ENCODE measurements around the gene AP4M1.
A peak's percentile ranks its signal among the peaks of the same experiment; 100 is the strongest.

Gene AP4M1

DNA sequence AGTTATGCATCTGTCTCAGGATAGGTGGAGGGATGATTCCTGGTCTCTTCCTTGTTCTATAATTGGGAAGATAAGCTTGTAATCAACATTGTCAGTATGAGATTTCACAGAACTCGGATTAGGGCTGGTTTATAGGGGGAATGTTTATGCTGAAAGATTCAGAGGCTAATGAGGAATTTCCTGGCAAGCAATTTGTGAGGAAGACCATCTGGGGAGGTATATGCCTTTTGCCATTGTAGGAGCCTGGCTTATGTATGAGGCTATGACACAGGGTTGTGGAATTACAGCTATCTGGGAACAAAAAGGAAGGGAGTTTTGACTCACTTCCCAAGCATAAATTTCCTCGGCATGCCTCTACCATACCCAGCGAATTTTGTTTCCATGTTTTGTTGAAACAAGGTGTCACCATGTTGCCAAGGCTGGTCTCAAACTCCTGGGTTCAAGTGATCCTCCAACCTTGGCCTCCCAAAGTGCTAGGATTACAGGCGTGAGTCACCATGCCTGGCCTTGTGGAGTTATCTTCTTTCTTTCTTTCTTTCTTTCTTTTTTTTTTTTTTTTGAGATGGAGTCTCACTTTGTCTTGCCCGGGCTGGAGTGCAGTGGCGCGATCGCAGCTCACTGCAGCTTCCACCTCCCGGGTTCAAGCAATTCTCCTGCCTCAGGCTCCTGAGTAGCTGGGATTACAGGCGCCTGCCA, 14.2 kb upstream of the AP4M1 start:
- DNase-seq, result no peak

DNA sequence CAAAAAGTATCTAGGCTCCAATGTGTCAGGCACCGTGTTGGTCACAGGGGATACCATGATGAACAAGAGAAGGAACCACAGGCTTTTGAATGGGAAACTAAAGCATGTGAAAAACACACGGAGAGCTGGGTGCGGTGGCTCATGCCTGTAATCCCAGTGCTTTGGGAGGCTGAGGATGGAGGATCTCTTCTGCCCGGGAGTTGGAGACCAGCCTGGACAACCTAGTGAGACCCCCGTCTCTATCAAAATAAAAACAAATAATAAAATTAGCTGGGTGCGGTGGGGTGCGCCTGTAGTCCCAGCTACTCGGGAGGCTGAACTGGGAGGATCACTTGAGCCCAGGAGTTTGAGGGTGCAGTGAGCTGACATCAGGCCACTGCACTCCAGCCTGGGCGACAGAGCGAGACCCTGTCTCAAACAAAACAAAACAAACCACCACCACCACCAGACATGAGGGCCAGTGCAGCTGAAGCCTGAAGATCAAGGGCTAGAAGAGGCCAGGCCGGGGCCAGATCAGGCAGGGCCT, 13.3 kb upstream of the AP4M1 start:
- DNase-seq, result no peak

DNA sequence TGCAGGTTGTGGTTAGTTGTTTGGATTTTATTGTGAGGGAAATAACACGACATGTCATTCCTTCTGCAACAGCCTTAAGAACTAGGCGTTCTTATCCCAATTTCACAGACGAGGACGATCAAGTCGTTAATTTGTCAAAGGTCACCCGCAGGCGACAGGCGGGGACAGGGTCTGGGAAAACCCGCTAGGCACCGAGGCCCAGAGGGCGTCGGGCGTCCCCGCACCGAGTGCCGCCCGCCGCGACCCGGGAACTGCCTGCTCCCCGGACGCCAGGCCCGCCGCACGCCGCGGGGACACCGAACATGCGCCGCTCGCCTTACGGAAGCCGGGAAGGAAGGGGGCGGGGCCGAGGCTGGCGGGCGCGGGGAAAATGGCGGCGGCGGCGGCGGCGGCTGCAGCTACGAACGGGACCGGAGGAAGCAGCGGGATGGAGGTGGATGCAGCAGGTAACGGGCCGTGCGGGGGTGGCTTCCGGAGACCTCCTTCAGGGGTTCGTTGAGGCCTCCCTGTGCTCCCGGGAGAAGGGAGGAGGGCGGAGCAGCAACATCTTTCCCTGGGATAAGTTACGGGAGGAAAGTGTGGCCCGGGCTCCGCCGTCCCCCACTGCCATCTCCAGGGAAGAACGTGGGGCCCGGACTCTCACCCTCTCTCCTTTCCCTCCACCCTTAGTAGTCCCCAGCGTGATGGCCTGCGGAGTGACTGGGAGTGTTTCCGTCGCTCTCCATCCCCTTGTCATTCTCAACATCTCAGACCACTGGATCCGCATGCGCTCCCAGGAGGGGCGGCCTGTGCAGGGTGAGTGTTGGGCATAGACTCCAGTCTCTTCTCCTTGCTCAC, 12.6 kb upstream of the AP4M1 start, which contains the start of gene COPS6:
TSS of gene COPS6 (plus strand) at position 349 of the 837 bp plus-strand sequence. CDS start at position 371, 22 bp downstream.
- peak; percentile 80 to 95 (median 92) for DNase-seq

DNA sequence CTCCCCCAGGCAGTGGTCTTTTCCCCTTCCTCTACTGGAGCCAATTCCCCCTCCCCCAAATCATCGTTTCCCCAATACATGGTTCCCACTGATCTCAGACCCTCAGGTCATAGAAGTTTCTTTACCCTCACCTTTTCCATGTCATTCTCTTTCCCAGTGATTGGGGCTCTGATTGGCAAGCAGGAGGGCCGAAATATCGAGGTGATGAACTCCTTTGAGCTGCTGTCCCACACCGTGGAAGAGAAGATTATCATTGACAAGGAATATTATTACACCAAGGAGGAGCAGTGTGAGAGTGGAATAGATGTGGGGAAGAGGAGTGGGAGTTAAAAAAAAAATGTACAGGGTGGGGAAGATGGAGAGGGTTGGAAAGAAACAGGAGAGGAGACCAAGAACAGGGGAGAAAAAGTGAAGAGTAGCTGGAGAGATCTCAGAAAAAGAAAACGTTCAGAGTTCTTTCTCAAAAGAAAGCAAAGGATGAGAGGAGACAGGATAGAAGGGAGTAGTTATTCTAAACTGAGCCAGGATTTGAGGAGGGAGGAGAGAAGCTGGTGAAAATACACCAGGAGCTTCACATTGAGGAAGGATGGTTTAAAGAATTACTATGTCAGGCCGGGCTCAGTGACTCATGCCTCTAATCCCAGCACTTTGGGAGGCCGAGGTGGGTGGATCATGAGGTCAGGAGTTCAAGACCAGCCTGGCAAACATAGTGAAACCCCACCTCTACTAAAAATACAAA, 11.8 kb upstream of the AP4M1 start:
- DNase-seq, result peak; percentile 14 to 27 (median 19)

DNA sequence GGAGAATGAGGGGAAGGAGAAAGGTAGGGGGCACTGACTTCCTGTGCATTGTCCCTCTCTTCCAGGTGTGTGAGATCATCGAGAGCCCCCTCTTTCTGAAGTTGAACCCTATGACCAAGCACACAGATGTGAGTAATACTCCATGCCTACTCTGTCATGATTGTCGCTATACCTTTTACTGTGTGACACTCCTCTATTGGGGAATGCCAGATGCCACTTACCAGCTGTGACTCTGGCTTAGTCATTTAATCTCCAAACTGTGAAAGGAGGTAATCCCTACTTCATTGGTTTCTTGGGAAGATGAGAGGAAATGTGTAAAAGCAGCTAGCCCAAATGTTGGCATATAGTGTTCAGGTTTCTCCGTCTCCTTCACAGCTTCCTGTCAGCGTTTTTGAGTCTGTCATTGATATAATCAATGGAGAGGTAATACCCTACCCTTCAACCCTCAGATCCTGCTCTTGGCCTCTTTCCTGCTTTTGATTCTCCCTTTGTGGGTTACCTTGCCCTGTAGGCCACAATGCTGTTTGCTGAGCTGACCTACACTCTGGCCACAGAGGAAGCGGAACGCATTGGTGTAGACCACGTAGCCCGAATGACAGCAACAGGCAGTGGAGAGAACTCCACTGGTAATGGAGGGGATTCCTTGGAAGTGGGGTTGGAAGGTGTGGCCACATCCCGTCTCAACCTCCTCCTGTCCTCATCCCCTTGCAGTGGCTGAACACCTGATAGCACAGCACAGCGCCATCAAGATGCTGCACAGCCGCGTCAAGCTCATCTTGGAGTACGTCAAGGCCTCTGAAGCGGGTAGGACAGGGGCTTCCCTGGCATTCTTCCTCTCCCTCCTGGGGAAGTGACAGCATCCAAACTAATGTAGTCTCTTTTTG, 10.7 kb upstream of the AP4M1 start:
- DNase-seq, result no peak

DNA sequence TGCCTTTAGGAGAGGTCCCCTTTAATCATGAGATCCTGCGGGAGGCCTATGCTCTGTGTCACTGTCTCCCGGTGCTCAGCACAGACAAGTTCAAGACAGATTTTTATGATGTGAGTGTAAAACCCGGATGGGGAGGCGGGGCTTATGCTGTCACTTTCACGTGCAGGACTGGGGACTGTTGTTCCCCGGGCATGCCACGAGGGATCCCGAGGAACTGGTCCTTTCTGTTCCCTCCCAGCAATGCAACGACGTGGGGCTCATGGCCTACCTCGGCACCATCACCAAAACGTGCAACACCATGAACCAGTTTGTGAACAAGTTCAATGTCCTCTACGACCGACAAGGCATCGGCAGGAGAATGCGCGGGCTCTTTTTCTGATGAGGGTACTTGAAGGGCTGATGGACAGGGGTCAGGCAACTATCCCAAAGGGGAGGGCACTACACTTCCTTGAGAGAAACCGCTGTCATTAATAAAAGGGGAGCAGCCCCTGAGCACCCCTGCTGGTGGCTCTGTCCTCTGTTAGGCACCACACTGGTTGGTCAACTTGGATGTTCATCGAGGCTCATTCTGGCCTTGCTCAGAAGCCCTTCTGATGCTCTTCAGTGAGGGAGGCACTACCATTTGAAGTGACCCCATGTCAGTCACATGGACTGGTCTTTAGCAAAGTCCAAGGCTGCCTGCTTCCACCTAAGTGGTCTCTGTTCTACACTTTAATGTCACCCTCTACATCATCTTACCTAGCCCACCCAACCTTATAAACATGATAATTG, 9.8 kb upstream of the AP4M1 start:
- DNase-seq, result no peak

DNA sequence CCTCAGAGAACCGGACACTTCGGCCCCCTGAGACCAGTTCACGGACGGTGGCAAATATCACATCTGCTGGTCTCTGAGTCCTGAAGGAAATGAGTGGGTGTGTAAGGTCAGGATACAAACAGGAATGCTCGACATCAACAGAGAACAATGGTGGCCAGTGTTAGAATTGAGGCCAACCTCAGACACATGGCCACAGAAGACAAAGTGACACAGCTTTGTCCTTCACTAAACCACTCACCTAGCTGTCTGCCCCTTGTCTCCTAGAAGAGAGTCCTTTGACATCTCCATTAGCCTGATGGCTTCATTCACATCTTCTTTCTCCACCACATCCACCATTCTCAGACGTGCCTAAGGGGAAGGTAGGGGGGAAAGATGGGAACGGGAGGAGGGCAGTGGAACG, 8.4 kb upstream of the AP4M1 start:
- no peak for DNase-seq

DNA sequence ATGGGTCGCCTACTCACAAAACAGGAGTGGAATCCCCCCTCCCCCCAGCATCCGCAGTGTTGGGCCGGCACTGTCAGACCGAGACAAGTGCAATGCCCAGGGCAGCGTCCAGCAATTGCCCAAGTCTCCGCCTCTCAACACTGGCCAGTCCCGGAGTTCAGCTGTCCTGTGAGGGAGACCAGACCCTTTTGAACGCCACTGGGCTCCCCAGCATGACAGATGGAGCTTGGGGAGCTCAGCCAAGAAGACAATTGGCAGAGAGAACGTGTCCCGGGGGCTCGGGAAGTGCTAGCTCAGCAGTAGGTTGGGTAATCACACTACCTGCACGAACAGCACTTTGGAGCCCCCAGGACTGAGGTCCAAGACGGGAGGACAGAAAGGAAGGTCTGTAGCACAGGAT, 7.9 kb upstream of the AP4M1 start:
- DNase-seq, result no peak

DNA sequence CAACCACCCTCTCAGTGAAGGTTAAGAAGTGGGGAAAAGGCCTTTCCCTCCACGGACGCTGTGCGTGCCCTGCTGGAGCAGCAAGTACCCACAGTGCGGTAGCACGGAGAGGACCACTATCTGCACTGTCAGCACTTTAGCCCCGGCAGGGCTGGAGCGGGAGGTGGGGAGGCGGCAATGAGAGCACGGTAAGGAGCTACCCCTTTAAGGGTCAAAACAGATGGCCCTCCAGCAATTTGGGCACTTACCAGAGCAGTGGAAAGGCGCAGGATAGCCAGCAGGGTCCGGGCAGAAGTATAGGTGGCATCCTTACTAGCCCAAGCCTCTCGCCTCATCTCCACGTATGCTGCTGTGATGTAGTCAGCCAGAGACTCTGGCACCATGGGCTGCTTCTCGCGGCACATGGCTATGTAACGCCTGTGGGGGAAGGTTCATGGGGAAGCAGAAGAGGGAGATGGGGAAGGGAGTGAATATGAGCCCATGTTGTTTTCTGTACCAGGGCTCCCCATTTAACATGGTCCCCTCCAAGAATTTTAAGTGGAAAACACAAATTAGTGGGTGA, 7.4 kb upstream of the AP4M1 start:
- DNase-seq, result no peak

DNA sequence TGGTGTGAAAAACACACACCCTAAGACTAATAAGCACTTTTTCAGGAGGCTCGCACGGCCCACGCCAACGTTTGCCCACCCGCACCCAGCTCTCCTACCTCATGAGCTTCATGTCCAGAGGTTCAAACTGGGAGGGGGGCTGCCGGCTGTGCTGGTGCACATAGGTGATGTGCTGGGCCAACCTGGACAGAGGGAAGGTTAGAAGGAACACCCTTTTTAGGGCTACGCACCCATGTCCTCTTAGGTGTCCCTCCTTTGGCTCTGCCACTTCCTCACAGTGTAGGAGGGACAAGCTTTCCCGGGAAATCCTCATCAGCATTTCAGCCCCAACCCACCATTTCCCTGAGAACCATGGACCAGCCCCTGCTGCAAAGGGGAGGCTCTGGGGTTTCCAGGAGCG, 6.2 kb upstream of the AP4M1 start:
- DNase-seq, result no peak

DNA sequence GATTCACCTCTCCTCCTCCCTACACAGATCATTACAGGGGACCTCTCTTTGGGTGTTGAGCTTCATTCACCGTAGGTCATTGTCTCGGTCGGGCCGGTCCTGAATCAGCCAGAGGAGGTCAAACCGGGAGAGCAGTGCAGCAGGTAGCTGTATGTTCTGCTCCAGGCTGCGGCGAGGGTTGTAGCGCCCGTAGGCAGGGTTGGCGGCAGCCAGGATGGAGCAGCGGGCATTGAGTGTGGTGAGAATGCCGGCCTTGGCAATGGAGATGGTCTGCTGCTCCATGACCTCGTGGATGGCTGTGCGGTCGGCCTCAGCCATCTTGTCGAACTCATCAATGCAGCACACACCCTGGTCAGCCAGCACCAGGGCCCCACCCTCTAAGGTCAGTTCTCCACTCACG, 5.7 kb upstream of the AP4M1 start:
- DNase-seq, result no peak

DNA sequence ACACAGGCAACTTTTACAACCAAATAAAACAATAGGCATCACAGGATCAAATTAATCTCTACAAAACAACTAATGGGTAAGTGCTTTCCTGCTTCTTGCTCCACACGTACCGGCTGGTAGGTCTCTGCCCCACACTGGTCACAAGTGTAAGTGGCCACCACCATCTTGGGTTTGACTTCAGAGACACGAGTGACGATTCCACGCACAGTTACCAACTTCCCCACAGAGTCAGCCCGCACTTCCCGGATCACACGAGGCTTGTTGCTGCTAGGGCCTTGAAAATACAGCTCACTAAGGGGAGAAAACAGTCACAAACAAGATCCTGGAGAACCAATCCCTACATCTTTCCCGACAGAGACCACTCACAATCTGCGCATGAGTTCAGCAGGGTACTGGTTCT, 2.5 kb upstream of the AP4M1 start:
- DNase-seq, result no peak

DNA sequence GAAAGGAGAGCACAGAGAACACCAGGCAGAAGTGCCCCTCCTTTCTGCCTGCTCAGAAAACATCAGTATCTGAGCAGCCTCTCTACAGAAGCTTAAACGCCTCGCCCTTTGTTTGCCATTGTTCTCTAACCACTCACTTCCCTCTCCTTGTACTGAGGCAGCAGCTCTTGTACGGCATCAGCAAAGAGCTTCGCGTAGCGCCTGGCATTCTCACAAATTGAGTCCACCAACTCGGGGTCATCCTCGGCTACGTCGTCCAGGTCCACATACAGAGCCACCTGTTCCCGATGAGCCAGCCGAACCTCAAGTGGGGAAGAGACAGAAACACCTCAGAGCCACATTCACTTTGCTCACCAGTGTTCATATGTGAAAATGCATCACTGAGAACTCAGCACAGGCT, 2.0 kb upstream of the AP4M1 start:
- no peak for DNase-seq

DNA sequence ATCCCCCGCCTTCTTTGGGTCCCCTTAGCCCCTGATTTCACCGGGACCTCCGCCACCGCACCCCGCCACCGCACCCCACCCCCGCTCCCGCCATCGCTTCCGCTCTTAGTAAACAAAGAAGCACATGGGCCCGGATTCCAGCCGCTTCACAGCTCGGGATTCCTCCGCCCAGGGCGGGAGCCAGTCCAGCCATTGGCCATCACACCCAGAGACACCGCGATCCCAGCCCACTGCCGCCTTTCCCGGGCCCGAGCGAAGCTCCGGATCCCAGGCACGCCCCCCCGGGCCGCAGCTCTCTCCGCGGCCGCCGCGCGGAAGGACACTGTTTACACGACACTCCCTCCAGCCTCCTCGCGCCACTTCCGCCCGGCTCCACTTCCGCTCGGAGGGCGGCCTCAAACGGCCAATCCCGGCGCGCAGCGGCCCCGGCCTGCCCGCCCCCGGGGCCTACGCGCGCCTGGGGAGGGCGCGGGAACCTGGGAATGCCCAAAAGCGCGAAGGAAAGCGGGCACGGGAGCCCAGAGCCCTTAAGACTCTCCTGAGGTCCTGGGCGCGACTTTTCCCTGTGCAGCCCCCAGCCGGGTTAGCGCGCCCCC, 925 bp upstream of the AP4M1 start:
- DNase-seq, result peak; percentile 97 to 99 (median 98)

DNA sequence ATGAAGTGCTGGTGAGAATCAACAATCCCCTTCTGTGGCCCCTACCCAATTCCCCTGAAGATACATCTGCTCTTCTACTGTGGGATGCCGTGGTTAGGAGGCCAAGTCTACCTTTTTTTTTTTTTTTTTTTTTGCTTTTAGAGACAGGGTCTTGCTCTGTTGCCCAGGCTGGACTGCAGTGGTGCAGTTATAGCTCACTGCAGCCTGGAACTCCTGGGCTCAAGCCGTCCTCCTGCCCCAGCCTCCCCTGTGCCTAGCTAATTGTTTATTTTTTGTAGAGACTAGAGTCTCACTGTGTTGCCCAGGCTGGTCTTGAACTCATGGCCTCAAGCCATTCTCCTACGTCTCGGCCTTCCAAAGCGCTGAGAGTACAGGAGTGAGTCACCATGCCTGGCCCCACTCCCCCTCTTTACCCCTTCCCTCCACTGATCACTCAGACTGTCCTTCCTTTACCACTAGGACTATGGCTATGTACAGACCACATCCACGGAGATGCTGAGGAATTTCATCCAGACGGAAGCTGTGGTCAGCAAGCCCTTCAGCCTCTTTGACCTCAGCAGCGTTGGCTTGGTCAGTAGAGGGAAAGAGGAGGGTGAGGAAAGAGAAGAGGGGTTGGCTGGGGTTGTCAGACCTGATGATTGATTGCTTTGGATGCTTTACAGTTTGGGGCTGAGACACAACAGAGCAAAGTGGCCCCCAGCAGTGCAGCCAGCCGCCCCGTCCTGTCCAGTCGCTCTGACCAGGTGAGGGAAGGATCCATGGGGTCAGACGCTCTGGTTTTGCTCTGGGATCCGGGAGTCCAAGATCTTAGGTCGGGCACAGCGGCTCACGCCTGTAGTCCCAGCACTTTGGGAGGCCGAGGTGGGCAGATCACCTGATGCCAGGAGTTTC, 1.8 kb downstream of the AP4M1 start:
- no peak for DNase-seq

DNA sequence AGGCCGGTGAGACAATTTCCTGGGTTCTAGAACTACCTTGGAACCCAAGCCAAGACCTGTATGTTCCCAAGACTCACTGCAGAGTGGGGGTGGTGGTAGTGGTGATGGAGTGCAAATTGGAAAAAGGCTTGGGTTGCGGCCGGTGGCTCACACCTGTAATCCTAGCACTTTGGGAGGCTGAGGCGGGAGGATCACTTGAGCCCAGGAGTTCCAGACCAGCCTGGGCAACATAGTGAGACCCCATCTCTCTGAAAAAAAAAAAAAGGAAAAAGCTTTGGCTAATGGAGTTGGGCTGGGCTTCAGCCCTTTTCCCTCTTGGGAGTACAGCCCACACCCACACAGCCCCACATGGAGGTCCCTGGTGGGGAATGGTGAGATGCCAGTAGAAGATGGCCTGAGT, 4.1 kb downstream of the AP4M1 start:
- no peak for DNase-seq

DNA sequence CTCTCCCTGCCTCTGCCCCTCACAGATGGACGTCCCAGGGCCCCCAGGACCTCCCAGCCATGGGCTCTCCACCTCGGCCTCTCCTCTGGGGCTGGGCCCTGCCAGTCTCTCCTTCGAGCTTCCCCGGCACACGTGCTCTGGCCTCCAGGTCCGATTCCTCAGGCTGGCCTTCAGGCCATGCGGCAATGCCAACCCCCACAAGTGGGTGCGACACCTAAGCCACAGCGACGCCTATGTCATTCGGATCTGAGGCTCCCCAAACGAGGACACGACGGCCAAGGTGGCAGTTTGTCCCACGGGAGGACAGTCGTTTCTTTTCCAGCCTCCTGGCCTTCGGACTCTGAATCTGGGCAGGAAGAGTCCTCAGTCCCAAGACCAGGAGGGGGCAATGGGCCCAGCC, 5.2 kb downstream of the AP4M1 start:
- DNase-seq, result no peak

DNA sequence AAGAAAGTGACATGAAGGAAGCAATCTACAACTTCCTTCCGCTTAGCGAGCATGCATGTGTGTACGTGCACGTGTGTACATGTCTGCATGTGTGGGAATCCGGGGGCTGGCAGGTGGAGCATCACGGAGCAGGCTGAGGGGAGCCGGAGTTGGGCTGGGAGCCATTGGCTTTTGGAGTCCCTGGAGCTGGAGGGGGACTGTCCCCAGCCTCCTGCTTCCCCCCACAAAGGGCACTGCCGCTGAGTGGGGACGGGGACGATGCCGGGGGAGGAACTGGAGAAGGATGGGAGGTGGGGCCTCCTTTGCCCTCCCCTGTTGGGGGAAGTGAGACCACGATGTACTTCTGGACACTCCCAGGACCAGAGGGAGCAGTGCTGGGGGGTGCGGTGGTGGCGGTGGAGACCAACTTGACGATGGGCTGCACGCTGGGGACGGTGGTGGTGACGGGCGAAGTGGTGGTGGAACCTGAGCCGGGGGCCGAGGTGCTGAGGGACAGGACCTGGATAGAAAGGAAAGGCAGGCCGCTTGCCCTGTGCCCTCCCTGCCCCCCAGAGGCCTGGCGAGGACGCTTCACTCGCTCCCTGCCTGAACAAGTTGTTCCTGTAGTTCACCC, 5.8 kb downstream of the AP4M1 start:
- DNase-seq, result no peak

DNA sequence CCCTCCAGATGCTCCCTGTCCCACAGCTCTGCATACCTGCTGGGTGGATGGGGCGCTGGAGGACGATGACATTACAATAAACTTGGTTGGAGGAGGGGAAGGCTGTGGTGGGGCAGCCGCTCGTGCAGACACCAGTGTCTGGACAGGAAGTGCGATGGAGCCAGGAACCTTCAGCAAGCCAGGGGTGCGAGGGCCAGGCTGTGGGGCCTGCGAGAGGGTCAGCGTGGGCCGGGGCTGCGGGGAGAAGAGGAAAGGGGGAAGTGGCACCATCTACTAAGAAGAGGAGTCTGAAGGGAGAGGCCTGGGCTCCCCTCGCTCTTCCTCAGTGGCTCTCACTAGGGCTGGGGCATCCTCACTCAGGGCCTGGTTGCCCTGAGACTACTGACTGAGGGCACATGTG, 6.4 kb downstream of the AP4M1 start:
- no peak for DNase-seq

Measured in suppressor macrophage treated with lipopolysaccharide for 1 hour (primary cell).